PFSK-1 (cell line): ENCODE results near the gene MEGF9.

Experiments
- FOXP2 ChIP-seq: optimal IDR thresholded peaks from 2 replicates; pipeline ENCODE3; 2011; ENCODE audit warnings: borderline replicate concordance, control low read depth, inconsistent platforms; ENCODE audit not compliant: insufficient read depth; ENCODE audit errors: extremely low read length, extremely low read depth
- POLR2AphosphoS5 ChIP-seq: IDR thresholded peaks from 2 replicates; pipeline ENCODE4 v1.6.1; 2012; ENCODE audit warnings: low read depth, mild to moderate bottlenecking, control low read depth, low read length, moderate library complexity
- REST ChIP-seq, 2 experiments: IDR thresholded peaks; 2 replicates each; pipeline versions ENCODE4 v1.6.1 to v1.8.0; 2011 to 2012; ENCODE audit warnings: low read depth in 2 of 2, low read length in 2 of 2, control low read depth in 1 of 2, inconsistent platforms in 1 of 2, mild to moderate bottlenecking in 1 of 2, moderate library complexity in 1 of 2; ENCODE audit not compliant: insufficient read depth in 1 of 2
- SIN3A ChIP-seq: IDR thresholded peaks from 2 replicates; pipeline ENCODE4 v1.6.1; 2012; ENCODE audit warnings: mild to moderate bottlenecking, low read length, moderate library complexity, borderline replicate concordance; ENCODE audit not compliant: insufficient read depth
- TAF1 ChIP-seq: IDR thresholded peaks from 2 replicates; pipeline ENCODE4 v1.6.1; 2012; ENCODE audit warnings: low read length, control low read depth, borderline replicate concordance; ENCODE audit not compliant: insufficient read depth

The MEGF9 gene

GRCh38 chr9:120636194-120636957, 77.9 kb downstream of the MEGF9 start:
- TF ChIP-seq TAF1 = no peak
- no peak for TF ChIP-seq REST (IDR thresholded peaks at IDR 0.05; ENCODE audit: insufficient read depth in 1 of 2, low read depth in 2 of 2, low read length in 2 of 2)
- no peak for TF ChIP-seq SIN3A
- TF ChIP-seq FOXP2 = no peak

GRCh38 chr9:120635011-120635410, 79.3 kb downstream of the MEGF9 start:
- TF ChIP-seq FOXP2 = no peak
- no peak for TF ChIP-seq REST (IDR thresholded peaks at IDR 0.05; ENCODE audit: insufficient read depth in 1 of 2, low read depth in 2 of 2, low read length in 2 of 2)
- no peak for TF ChIP-seq POLR2AphosphoS5

DNA sequence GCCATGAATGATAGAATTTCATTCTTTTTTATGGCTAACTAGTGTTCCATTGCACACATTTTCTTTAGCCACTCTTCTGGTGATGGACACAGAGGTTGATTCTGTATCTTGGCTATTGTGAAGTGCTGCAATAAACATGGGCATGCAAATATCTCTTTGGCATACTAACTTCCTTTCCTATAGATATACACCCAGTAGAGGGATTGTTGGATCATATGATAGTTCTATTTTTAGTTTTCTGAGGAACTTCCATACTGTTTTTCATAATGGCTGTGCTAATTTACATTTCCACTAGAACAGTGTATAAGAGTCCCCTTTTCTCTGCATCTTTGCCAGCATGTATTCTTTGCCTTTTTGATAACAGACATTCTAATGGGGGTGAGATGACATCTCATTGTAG, 83.9 kb downstream of the MEGF9 start:
- TF ChIP-seq POLR2AphosphoS5 (no peak), SIN3A (no peak), REST (IDR thresholded peaks at IDR 0.05; ENCODE audit: insufficient read depth in 1 of 2, low read depth in 2 of 2, low read length in 2 of 2) (no peak), FOXP2 (no peak), TAF1 (no peak)

DNA sequence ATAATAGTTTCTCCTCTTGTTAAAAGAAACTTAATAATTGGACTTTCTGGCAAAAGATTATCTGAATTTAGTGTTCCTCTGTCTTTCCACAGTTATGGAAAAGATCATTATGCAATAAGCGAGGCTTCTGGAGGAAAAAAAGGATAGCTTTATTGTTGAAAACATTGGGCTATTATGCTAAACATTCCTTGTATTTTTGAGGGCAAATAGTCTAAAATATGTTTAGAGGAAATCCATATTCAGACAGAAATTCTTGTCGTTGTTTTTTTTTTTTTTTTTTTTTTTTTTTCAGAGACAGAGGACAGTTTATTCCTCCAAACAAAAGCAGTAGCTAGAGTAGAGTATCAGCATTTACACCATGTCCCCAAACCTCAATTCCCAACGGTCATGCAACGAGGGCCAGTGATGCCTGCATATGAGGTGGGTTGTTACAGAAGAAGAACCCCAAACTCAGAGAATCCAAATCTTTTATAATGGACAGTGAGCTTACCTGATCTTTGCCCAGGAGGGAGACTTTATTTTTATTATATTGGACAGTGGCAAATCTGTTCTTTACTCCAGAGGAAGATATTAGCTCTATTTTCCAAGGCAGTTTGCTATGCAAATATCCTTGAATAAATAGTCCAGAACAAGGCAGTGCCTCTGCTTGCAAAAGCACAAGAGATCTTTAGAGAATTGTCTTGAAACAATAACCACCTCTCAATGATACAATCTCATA, 85.9 kb downstream of the MEGF9 start:
- no peak for TF ChIP-seq FOXP2
- TF ChIP-seq SIN3A = no peak
- TF ChIP-seq TAF1 = no peak
- TF ChIP-seq REST (IDR thresholded peaks at IDR 0.05; ENCODE audit: insufficient read depth in 1 of 2, low read depth in 2 of 2, low read length in 2 of 2) = no peak
- no peak for TF ChIP-seq POLR2AphosphoS5
